T-helper 1 cell treated with Interleukin-12 subunit alpha and Interleukin-12 subunit beta and Interleukin-4 antibody, amounts not matched to agents 30 ng/mL and 1 ng/mL, for 36 hours (primary cell): ENCODE data around the gene FGF23. TPM values are rescaled to one million over a fixed set of nuclear protein-coding genes. Genes with fewer than 3 reads are reported as not detected.

Source experiments
- intact Hi-C: fragments of 100-400 bp; cut with micrococcal nuclease; formaldehyde crosslinking; loops from one replicate; pipeline ENCODE4 v1.15.1; 2024
- total RNA-seq: library from RNA; stranded (reverse); gene quantifications from 2 replicates; pipeline ENCODE4 v1.2.3, GENCODE V29; 2022

Gene FGF23
- total RNA-seq, 1 donor from 2014 or later = not detected

DNA sequence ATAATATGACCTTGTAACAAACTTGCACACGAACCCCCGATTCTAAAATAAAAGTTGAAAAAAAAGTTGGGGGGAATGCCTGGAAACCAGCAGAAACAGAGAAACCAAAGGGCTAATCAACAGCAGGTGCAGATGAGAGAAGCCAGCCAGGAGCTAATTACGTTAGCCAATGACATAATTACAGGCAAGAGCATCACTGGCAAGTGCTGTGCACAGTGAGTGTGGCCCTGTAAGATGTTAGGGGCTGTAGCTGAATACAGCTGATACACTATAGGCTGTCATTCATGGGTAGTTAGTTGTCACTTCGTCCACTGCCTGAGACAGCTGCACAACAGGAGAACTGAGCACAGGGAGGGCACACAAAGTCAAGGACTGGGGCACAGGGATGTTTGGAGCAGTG, 7.3 kb upstream of the FGF23 start:
- intact Hi-C loops = no loop called here

DNA sequence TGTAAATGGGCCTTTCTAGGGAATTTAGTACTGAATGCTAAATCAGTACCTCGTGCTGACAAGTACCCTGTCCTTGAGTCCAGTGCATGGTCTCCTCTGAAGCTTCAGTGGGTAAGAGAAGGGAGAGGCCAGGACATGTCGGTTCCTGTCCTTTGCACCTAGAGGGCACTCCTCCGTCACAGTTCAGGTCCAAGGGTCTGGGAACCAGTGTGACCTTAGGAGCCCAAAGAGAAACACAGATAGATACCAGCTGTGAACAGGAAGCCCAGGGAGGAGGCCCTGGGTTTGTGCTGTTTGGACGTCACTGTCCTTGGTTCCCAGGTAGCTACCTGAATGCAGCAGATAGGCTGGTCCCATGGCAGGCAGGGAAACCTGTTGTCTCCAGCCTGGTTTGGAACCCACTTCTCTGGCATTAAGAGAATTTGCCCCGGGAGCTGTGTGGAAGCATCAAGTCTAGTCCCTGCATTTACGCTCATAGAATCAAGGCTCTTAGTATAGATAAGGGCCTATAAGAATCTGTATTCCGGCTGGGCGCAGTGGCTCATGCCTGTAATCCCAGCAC, 3.9 kb upstream of the FGF23 start:
- intact Hi-C loops = no loop called here

DNA sequence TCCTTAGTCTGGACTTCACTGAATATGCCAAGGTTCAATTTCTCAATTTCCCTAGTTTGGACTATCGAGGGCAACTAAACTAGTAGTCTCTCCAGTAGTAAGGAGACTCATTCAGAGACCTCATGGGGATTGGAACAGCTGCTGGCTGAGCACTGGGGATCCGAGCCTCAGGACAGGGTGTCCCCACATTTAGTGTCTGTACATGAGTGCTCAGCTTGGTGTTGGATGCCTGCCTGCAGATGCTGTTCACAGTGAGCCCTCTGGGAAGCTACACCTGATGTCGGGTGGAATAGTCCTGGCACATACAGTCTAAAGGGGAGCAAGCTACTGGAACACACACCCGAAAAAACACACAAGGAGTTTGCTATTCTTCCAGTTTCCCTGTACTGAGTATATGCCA, 820 bp upstream of the FGF23 start:
- intact Hi-C loops = no loop called here

DNA sequence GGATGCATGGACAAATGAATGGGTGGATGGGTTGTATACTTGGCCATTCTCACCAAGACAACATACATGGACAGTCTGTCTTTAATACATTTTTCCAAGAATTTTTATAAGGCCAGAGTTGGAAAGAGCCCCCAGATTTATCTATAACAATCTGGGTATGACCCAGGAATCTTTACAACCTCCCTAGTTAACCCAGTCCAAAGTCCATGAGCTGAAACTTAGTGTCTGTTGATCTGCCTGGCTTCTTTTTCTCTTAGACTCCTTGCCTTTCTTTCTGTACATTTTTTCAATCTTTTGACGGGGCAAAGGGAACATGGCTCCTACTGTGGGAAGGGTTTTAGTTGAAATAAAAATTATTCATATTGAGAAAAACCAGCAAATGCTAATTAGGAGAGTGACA, 740 bp downstream of the FGF23 start:
- intact Hi-C loops = no loop called here

DNA sequence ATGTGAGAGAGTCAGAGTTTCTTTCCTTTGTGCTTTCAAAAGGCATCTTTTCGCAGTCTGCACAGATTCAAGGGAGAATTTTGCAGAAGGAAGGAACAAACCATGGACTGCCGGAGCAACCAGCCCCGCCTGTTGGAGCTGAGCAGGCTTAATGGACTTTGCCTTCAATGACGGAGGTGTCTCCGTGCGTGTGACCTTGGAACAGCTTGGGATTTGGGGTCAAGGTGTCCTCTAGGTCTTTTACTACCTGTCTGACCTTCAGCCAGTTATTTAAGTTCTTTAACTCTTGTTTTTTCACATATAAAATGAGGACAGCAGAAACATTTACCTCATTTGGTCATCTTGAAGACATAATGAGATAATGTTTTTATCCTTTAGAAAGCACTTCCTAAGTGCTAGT, 4.1 kb downstream of the FGF23 start:
- intact Hi-C loops = no loop called here

DNA sequence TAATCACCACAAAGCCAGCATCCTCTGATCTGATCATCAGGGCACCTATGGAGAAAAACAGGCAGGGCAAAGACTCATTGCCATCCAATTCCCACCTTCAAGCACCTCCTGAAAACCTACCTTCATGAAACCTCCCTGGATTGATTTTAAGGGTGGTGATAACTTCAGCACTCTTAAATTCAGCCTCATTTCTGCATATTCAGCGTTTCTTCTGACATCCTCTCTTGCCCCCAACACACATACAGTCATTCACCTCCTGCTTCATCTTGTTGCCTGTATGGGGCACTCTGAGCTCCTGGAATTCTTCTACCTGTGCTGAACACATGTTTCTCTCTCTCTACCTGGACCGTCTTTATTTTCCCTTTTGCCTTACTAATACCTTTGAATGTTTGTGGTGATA, 6.9 kb downstream of the FGF23 start:
- intact Hi-C loops = no loop called here

DNA sequence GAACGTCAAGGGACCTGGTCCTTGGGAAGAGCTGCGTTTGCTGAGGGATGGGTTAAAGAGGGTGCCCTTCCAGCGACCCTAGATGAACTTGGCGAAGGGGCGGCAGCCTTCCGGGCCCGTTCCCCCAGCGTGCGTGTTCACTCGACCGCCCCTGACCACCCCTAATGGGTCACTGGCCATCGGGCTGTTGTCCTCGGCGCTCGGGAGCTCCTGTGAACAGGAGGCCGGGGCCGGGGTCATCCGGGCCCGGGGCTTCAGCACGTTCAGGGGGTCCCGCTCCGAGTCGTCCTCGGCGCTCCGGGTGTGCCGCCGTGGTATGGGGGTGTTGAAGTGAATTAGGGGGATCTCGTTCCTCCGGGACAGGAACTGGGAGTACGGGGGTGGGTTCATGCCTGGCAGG, 9.2 kb downstream of the FGF23 start:
- intact Hi-C loops = no loop called here

DNA sequence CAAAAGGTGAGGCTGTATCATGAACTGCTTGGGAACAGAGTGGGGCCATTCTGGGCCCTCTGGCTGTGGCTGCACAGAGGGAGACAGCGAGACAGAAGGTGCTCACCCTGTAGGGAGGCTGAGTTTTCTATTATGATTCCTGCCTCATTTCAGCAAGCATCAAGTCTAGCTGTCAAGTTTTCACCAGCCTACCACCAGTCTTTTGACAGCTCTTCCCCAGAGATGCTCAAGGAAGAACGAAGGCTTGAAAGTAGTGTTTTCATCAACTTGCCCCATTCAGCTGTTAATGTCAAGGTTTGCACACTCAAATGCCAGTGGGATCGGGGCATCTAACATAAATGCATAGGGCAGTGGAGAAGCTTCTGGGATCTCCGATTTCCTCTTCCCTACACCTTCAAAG, 10.0 kb downstream of the FGF23 start:
- intact Hi-C loops = no loop called here

DNA sequence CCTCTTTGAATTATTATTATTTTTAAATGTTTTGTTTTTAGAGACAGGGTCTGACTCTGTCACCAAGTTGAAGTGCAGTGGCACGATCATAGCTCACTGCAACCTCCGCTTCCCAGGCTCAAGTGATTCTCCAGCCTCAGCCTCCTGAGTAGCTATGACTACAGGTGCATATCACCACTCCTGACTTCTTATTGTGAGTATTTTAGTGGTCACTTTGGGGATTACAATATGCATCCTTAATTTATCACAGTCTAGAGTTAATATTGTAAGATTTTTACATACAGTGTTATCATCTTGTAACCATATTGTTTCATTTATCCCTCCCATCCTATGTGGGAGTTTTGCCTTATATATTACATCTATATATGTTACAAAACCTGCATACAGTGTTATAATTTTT, 13.4 kb downstream of the FGF23 start:
- intact Hi-C loops = no loop called here

DNA sequence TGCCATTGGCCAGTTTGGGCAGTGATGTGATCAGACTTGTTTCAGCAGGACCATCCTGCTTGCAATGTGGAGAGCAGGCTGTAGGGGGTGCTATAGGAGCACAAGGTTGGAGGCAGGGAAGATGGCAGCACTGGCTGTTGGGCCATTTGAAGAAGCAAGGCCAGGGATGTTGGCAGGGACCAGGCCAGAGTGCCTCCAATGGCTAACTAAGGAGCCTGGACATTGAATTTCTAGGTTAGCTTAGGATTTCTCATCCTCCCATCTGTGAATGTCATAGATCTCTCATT, 23.5 kb downstream of the FGF23 start:
- intact Hi-C loops = loop anchor here (1.0 kb wide), 1 partner anchor 65 kb away; no protein-coding TSS in a partner anchor

DNA sequence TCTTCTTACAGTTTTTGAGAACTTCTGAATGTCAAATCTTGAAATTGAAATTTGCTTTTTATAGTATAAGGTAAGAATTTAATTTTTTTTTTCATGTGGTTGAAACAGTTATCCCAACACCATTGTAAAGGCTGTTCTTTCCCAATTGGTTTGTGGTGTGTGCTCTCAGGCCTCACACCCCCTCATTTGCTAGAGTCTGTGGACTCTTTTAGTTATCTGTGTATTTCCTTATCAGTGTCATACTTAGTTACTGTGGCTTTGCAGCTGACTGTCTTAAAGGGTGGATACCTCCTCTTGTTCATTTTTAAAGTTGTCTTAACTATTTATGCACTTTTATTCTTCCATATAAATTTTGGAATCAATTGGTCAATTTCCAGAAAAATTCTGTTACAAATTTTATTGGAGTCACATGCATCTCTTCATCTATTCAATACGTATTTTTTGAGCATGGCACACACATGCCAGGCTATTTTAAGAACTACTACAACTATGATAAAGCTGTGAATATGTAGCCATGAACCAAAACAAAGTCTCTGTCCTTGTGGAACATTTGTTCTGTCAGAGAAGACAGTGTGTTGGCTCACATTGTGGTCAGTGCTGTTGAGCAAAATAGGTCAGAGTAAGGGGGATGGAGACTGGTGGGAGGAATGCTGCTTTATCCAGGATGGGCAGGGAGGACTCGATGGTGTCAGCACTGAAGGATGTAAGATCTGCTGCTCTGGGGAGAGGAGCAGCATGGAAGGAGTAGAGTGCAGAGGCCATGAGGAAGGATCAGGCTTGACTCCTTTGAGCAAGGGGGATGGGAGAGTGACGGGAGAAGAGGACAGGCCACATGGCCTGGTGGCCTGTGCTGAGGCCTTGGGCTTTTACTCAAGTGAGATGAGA, 24.1 kb downstream of the FGF23 start:
- intact Hi-C loops = loop anchor here (1.0 kb wide), 1 partner anchor 66 kb away; no protein-coding TSS in a partner anchor

DNA sequence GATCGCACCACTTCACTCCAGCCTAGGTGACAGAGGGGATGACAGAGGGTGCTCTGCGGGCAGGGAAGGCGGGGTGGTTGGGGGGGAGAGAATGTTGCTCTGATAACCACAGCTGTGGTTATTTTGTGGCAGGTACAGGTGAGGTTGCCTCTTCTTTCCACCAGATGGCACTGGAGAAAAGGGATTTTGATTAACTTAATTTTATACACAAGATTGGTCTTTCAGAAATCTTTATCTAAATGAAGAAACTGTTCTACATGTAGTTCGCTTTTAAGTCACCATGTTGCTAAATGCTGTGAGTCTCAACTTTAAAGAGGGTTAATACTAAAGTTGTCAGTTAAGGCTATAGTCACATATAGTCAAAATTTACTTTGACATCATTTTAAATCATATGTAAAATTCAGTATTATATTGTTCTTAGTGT, 25.7 kb downstream of the FGF23 start:
- intact Hi-C loops = loop anchor here (1.0 to 2.0 kb wide), 3 partner anchors 33 to 405 kb away; partner anchors contain the start of gene TIGAR

DNA sequence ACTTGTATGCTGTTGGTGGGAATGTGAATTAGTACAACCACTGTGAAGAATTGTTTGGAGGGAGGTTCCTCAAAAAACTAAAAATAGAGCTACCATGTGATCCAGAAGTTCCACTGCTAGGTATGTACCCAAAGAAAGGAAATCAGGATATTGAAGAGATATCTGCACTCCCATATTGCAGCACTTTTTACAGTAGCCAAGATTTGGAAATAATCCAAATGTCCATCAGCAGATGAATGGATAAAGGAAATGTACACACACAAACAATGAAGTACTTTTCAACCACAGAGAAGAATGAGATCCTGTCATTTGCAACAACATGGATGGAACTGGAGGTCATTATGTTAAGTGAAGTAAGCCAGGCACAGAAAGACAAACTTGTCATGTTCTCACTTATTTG, 32.6 kb downstream of the FGF23 start:
- intact Hi-C loops = no loop called here

DNA sequence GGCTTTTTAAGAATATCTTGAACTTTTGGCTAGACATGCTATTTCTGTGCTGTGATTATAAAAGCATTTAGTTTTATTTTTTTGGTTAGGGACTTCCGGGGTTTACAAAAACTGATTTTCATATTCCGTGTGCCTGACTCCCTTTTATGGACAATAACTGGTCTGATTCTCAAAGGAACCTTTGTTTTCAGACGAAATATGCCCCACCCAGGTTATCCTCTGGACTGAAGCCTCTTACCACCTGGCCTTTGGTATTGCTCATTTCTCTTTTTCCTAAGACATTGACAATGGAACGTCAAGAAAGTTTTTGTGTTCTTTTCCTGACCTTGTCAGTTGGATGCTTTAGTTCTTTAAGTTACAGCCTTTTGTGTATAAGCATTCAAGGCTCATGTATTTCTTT, 47.7 kb downstream of the FGF23 start:
- intact Hi-C loops = no loop called here

DNA sequence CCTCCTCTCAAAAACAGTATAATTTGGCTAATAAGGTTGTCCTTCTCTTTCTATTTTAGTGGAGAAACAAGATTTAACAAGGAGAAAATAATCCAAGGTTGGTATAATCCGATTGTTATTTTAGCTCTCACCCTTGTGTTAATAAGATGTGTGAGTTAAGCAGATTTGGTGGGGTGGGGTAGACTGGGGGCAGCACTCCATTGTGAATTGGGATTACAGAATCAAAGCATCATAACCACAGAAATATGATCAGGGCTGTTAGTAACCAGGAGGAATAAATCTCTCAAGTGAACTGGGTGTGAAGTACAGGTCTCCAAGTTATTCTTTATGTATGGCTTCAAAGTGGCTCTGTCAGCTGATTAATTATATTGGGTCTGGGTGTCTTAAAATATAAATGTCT, 48.3 kb downstream of the FGF23 start:
- intact Hi-C loops = no loop called here

DNA sequence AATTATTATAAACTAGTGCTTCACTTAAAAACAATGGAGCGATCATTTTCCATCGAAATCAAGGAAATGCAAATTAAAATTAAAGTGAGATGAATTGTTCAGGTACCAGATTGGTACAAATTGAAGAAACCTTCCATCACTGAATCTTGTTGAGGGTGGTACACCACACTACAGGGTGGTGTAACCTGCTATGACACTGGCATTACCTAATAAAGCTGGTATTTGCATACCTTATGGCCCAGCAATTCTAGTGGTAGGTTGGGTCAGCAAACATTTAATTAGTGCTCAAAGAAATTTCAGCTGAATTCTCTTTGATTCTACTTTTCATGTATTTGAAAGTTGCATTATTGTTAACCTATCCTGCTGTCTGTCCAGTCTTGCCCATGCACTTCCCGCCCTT, 49.3 kb downstream of the FGF23 start:
- intact Hi-C loops = no loop called here

DNA sequence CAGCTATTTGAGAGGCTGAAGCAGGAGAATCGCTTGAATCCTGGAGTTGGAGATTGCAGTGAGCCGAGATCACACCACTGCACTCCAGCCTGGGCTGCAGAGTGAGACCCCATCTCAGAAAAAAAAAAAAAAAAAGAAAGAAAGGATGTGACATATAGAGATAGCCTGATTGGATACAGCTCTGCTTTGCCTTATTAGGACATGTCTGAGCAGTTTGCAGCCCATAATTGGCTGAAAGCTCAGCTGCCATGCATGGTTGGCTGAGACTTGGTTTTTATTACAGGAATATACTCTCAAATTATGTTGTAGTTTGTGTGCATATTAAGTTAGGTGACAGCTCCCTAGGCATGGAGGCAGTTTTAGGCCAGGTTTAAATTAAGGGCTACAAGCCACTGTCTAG, 52.2 kb downstream of the FGF23 start:
- intact Hi-C loops = no loop called here

DNA sequence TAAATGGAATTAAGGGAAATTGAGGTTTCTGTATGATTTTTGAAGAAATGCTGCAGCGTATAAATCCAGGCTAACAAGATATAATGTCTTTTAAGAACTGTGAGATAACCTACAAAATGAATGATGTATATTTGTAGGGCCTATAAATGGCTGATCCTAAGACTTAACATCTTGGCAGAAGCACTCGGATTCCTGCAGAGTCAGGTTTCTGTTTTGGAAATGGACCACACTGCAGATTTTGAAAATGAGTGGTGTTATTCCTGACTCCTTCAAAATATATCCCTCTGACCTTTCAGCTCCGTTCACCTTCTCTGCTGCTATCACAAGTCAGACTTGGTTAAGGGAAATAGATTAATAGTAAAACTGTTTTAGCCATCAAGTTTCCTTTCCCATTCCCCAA, 53.5 kb downstream of the FGF23 start:
- intact Hi-C loops = no loop called here

DNA sequence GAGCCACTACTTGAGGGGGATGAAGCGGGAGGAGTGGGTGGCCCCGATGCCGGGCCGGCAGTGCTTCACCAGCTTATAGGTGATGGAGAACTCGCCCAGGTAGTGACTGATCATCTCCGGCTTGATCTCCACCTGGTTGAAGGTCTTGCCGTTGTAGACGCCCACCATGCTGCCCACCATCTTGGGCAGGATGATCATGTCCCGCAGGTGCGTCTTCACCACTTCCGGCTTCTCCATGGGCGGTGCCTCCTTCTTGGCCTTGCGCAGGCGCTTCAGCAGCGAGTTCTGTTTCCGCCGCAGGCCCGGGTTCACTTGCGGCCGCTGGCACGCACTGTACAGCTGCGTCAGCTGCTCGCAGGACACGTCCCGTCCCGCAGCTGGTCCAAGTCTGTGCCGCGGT, 55.1 kb downstream of the FGF23 start:
- intact Hi-C loops = no loop called here

DNA sequence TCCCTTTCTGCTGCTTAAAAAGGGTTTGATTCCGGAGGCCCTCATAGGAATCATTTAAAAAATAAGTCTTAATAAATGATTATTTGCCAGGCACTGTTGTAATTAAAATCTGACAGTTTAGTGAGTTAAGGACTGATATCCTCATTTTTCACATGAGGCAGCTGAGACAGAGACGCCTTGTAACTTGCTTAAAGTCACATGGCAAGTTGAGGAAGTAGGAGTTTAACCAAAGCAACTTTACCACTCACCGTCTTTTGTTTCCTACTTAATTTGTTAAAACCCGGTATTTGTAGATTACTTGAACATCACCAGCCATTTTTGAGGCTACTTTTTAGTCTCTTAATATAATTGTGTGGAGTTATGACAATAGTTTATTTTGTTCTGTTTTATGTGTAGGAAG, 56.1 kb downstream of the FGF23 start:
- intact Hi-C loops = no loop called here

DNA sequence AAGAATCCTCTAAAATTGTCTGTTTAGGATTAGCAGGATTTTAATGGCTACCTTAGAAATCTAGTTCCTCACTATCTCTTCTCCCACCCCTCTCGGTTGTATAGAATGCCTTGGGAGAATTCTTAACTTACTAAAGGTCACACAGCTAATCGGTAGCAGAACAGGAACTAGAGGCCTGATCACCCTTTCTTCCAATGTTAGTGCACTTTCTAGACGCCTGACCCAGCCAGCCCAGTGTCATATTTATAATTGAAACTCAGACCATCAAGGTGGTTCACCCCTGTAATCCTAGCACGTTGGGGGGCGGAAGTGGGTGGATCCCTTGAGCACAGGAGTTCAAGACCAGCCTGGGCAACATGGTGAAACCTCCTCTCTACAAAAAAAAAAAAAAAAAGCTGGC, 56.8 kb downstream of the FGF23 start:
- intact Hi-C loops = no loop called here

DNA sequence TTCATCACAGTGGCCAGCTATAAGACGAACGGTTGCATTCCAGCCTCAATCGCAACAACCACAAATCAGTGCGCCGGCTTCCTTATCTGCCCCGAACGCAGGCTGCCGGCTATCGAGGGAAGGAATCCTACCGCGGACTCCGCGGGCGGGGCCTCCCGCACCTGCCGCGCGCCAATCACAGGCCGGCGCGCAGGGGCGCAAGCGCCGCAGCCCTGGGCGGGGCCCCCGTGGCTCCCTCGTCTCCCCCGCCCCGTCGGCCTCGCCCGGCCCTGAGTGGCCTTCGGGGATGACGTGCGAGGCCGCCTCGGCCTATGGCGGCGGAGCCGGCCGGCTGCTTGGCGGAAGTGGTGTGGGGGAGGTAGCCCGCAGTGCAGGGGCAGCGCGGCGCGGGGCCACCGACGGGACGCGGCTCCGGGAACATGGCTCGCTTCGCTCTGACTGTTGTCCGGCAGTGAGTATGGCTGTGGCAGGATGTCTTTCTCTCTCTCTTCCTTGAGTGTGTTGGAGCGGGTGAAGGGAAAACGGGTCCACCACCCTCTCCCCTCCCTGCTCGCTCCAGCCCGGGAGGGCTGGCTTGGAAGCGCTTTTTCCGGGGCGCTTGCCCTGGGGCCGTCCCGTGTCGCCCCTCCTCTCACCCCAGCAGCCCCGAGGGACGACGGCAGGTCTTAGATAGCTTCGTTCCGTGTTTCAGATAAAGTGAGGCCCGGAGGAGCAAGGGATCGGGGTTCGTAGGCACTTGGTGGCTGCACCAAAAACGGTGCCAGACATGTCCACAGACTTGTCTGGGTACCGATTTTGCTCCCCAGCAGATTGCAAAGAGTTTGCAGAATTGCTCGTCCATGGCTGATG, 58.4 kb downstream of the FGF23 start, which contains the start of gene TIGAR:
Gene TIGAR (plus strand): TSS at position 361 of the 849 bp plus-strand sequence. CDS start 59 bp downstream, at position 420.
- intact Hi-C loops = loop anchor here (1.0 to 2.0 kb wide), 10 partner anchors 28 to 568 kb away; partner anchors contain the start of genes AKAP3, CRACR2A, NDUFA9 and PARP11
